Measurements from ENCODE around the gene DUOX2. TPM values are rescaled to one million over a fixed set of nuclear protein-coding genes. Genes with fewer than 3 reads are reported as not detected.

DUOX2 gene
- total RNA-seq (2014; rRNA removed; shearing (Covaris generic); ENCODE audit: low replicate concordance) = not detected in 2 replicates

DNA sequence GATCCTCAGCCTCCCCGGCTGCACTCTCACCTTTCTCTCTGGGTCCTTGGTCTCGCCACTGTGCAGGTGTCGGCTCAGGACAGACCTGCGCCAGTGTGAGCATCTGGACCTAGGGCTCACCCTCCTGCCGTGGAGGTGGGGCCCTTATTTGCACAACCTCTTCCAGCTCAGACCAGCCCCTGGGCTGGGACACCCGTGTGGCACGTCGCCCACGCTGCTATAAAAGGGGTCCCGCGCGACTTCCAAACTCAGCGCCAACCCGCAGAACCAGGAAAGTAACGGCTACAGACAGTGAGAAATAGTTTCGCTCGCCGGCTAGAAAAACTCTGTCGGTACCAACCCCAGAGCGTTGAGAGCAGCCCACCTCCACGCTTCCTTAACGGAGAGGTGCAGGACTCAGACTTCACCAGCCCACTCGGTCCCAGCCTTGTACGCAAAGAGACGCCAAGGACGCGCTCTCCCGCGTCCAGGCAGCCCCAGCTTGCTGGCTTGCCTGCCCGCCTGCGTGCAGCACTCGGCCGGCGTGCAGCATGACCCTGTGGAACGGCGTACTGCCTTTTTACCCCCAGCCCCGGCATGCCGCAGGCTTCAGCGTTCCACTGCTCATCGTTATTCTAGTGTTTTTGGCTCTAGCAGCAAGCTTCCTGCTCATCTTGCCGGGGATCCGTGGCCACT lies at the start of gene DUOX2, which contains the start of gene DUOXA2:
TSS of gene DUOX2 (minus strand) at position 97 of the 675 bp plus-strand sequence. CDS start 761 bp downstream, outside the sequence.
TSS of gene DUOXA2 (plus strand) at position 251 of the 675 bp plus-strand sequence. CDS start at position 531, 280 bp downstream.
- in situ Hi-C loops (cut with HindIII; ENCODE audit: low pct_unique_long_range_greater_than_20kb, low sequenced_read_pairs) = no loop called here
- no peak for DNase-seq (ENCODE audit: low read depth)

- in situ Hi-C loops (cut with HindIII; ENCODE audit: low pct_unique_long_range_greater_than_20kb, low sequenced_read_pairs) = no loop called here
- no peak for DNase-seq (ENCODE audit: low read depth)
Observed at GRCh38 chr15:45163508-45163856, 49.5 kb upstream of the DUOX2 start.

DNA sequence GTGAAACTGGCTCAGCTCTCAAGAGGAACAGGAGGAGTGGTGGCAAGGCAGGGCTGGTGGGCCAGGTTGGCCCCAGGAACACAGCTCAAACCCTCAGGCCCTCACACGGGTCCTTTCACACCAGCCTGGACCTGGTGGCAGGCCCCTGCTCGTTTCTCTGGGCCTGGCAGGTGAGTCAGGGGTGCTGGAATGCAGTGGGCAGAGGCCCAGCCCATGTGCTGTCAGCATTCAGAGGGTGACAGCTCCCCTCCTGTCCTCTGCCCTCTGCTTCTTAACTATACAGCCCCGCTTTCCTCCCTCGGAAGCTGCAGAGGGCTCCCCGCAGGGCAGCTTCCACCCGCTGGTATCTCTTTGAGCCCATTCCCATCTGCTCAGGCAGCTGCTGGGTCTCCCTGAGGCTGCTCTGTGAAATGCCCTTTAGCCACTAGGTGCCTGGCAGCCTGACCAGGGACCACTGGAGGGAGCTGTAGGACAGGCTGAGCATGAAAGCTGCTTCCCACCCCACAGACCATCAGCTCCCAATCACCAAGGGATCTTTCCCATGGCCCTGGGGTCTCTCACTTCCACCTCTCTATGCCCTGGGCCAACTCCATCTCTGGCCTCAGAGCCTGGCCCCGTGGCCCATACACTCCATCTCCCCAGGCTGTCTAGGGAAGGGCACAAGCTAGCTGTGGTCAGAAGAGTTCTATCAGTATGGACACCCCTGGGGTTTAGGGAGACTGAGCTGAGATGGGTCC lies 49.0 kb upstream of the DUOX2 start:
- peak; percentile 78 for DNase-seq (ENCODE audit: low read depth)
- in situ Hi-C loops (cut with HindIII; ENCODE audit: low pct_unique_long_range_greater_than_20kb, low sequenced_read_pairs) = no loop called here

DNA sequence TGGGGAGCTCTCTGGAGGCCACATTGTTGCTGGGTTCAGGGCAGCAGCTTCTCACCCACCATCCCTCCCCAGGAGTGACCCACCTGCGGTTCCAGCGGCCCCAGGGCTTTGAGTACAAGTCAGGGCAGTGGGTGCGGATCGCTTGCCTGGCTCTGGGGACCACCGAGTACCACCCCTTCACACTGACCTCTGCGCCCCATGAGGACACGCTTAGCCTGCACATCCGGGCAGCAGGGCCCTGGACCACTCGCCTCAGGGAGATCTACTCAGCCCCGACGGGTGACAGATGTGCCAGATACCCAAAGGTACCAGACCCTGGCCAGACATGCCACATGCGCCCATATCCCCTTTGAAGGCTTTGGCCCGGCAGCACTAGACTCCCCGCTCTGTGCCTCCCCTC lies 47.7 kb upstream of the DUOX2 start:
- DNase-seq (ENCODE audit: low read depth) = no peak
- in situ Hi-C loops (cut with HindIII; ENCODE audit: low pct_unique_long_range_greater_than_20kb, low sequenced_read_pairs) = no loop called here

GRCh38 chr15:45157974-45158373 lies 44.0 kb upstream of the DUOX2 start:
- no peak for DNase-seq (ENCODE audit: low read depth)
- in situ Hi-C loops (cut with HindIII; ENCODE audit: low pct_unique_long_range_greater_than_20kb, low sequenced_read_pairs) = no loop called here

DNA sequence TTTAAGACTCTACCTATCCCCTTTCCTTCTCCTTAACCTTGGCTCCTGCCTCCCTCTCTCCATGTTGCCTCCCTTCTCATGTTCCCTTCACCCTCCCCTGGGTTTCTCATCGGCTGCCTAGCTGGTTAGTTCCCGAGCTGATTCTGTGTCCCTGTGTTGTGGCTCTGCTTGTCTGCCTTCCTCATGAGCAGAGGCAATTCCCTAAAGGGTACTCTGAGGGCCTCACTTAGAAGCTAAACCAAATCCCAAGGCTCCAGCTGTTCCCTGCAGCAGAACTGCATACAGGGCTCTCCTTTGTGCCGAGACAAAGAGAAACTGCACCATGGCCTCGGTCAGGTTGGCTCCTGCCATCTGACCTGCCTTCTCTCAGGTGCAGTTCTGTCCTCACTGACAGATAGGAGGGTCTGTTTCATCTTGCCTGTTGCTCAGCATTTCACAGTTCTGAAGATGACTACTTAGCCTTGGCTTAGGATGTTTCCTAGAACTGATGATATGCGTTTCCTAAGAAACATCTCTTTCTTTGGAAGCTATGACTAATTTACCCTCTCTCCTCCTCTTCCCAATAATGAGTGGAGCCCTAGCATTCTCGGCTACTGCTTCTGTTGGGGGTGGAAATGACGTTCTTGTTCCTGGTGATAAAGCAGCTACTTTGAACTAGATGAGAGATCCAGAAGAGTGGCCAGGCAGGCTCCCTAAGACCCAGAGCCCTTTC lies 42.9 kb upstream of the DUOX2 start:
- DNase-seq (ENCODE audit: low read depth) = no peak
- in situ Hi-C loops (cut with HindIII; ENCODE audit: low pct_unique_long_range_greater_than_20kb, low sequenced_read_pairs) = no loop called here

GRCh38 chr15:45155739-45156138 lies 41.8 kb upstream of the DUOX2 start:
- DNase-seq (ENCODE audit: low read depth) = no peak
- in situ Hi-C loops (cut with HindIII; ENCODE audit: low pct_unique_long_range_greater_than_20kb, low sequenced_read_pairs) = no loop called here

DNA sequence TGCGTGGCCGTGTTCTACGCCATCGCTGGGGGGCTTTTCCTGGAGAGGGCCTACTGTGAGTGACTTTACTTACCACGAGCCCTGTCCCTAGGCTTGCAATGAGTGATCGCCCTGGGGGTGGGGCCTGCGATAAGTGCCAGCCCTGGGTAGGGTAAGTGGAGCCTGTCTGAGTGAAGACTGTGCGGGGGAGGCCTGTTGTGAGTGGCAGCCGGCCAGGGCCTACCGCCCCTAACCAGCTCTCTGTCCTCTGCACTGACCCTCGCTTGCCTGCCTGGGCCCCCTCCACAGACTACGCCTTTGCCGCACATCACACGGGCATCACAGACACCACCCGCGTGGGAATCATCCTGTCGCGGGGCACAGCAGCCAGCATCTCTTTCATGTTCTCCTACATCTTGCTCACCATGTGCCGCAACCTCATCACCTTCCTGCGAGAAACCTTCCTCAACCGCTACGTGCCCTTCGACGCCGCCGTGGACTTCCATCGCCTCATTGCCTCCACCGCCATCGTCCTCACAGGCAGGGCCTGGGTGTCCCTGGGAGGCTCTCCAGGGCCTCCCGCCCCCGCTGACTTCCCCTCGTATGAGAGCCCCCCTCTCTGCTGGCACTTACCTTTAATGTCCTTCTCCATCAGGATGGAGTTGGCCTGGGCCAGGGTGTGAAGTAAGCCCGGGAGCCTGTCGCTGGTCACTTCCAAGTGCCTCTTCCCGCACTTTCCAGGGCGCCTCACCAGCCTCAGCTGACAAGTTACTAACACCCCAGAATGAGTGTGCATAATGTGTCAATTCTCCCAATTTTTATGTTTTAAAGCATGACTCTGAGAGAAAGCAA lies 38.2 kb upstream of the DUOX2 start:
- DNase-seq (ENCODE audit: low read depth) = no peak
- in situ Hi-C loops (cut with HindIII; ENCODE audit: low pct_unique_long_range_greater_than_20kb, low sequenced_read_pairs) = no loop called here

DNA sequence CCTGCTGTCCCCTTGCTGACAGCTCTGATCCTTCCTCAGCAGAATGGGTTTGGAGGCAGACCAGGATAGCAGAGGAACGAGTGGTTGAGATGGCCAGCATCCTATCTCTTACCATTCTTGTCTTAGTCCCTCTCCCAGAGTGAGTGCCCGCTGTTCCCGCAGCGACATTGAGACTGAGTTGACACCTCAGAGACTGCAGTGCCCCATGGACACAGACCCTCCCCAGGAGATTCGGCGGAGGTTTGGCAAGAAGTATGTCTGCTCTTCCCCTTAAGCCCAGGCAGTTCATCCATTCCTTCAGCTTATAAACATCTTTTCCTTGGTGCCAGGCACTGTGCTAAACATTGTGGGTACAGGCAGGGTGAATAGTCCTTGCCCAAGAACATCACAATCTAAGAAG lies 37.0 kb upstream of the DUOX2 start:
- in situ Hi-C loops (cut with HindIII; ENCODE audit: low pct_unique_long_range_greater_than_20kb, low sequenced_read_pairs) = no loop called here
- no peak for DNase-seq (ENCODE audit: low read depth)

DNA sequence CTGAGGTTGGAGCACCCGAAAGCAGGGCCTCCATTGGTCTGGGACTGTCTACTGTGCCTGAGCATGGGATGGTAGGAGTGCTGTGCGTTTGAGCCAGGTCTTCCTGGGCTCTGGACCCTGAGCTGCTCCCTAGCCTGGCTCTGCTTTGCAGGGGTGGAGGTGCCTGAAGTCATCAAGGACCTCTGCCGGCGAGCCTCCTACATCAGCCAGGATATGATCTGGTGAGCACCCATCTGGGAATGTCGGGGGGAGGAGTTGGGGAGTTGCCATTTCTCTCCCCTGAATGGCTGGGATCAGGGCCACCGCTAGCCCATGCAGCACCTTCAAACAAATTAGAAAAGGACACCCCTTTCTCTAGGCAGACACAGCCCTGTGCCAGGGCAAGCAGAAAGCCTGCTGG lies 36.5 kb upstream of the DUOX2 start:
- in situ Hi-C loops (cut with HindIII; ENCODE audit: low pct_unique_long_range_greater_than_20kb, low sequenced_read_pairs) = no loop called here

DNA sequence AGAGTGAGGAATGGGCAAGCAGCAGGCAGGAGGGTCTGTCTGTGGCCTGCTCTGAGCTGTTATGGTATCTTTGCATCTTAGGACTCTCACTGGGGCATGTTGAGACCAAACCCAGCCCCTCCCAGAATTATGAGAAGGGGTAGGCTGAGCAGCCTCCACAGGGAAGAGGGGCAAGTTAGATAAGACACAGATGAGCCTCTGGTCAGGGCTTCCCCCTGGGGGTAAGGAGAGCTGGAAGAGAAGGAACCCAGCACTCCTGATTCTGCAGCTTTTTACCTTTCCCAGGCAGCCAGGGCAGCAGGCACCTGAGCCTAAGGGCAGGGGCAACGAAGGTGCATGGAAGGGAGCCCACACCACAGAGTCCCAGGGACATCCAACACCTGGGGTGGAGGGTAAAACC lies 35.1 kb upstream of the DUOX2 start:
- in situ Hi-C loops (cut with HindIII; ENCODE audit: low pct_unique_long_range_greater_than_20kb, low sequenced_read_pairs) = no loop called here
- no peak for DNase-seq (ENCODE audit: low read depth)

More for the DNA sequence above, 36.5 kb upstream of the DUOX2 start:
- DNase-seq (ENCODE audit: low read depth) = no peak

GRCh38 chr15:45148076-45149059 lies 34.4 kb upstream of the DUOX2 start:
- in situ Hi-C loops (cut with HindIII; ENCODE audit: low pct_unique_long_range_greater_than_20kb, low sequenced_read_pairs) = no loop called here
- no peak for DNase-seq (ENCODE audit: low read depth)

DNA sequence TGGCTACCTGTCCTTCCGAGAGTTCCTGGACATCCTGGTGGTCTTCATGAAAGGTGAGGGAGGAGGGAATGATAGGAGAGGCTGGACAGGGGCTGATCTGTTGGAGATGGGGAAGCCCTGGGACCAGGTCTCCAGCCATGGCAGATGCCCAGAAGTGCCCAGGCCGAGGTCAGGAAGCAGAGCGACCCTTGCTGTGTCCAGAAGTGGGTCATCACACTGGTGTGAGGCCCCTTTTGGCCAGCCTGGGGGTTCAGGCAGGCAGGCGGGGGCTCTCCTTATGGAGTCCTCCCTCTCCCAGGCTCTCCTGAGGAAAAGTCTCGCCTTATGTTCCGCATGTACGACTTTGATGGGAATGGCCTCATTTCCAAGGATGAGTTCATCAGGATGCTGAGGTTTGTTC lies 33.6 kb upstream of the DUOX2 start:
- DNase-seq (ENCODE audit: low read depth) = no peak
- in situ Hi-C loops (cut with HindIII; ENCODE audit: low pct_unique_long_range_greater_than_20kb, low sequenced_read_pairs) = no loop called here

GRCh38 chr15:45146405-45146804 lies 32.4 kb upstream of the DUOX2 start:
- in situ Hi-C loops (cut with HindIII; ENCODE audit: low pct_unique_long_range_greater_than_20kb, low sequenced_read_pairs) = no loop called here
- DNase-seq (ENCODE audit: low read depth) = no peak

DNA sequence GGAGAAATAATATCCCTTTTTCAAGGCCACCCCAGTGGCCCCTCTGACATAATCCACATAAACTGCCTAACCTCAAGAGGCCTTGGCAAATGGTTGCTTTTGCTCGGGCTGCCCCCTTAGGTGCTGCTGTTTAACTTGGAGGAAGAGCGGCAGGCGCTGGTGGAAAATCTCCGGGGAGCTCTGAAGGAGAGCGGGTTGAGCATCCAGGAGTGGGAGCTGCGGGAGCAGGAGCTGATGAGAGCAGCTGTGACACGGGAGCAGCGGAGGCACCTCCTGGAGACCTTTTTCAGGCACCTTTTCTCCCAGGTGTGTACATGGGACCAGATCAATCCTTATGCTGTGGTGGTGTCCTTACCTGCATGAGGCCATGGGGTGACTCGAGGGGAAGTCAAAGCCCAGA lies 30.8 kb upstream of the DUOX2 start:
- DNase-seq (ENCODE audit: low read depth) = no peak
- in situ Hi-C loops (cut with HindIII; ENCODE audit: low pct_unique_long_range_greater_than_20kb, low sequenced_read_pairs) = no loop called here

DNA sequence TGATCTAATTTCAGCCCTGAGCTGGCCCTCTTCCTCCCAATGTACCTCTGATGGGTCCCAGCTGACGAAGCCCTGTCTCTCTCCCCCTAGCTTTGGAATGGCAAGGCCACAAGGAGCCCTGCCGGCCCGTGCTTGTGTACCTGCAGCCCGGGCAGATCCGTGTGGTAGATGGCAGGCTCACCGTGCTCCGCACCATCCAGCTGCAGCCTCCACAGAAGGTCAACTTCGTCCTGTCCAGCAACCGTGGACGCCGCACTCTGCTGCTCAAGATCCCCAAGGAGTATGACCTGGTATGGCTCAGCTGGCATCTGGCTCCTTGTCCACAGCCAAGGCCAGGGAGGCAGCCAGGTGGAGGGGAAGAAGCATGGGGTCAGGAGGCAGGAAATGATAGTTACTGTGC lies 30.0 kb upstream of the DUOX2 start:
- no peak for DNase-seq (ENCODE audit: low read depth)
- in situ Hi-C loops (cut with HindIII; ENCODE audit: low pct_unique_long_range_greater_than_20kb, low sequenced_read_pairs) = no loop called here

DNA sequence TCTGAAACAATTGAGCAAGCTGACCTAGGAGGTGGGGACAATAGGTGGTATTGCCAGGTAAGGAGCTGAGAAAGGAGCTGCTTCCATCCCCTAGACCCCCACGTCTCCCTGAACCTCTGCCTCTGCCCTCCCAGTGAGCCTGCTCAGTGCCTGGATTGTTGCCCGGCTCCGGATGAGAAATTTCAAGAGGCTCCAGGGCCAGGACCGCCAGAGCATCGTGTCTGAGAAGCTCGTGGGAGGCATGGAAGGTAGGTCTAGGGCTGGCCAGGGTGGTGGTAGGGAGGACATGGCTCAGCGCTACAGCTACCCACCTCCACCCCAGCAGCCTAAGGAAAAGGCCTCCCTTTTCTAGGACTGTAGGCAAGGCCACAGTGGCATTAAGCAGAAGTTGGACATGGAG lies 29.1 kb upstream of the DUOX2 start:
- in situ Hi-C loops (cut with HindIII; ENCODE audit: low pct_unique_long_range_greater_than_20kb, low sequenced_read_pairs) = no loop called here
- no peak for DNase-seq (ENCODE audit: low read depth)

Measured in Caki2 (cell line).